ENCODE measurements around the gene STUM. TPM values are rescaled to one million over a fixed set of nuclear protein-coding genes. Genes with fewer than 3 reads are reported as not detected.

STUM gene
- total and polyA plus RNA-seq, 2 of the 8 experiments (the other 6 are each of a cell fraction or from before 2014, with no cell fraction given), result 0.76 to 1.2 TPM

GRCh38 chr1:226535666-226536065 lies 12.9 kb upstream of the STUM start:
- no peak overlapping the region for H3K4ac ChIP-seq (replicated peaks; ENCODE audit: insufficient read length, low read depth, low read length)
- no peak for FAIRE-seq
- WGBS, 2 experiments (ENCODE audit: extremely low coverage in 1 of 2, insufficient coverage in 1 of 2, insufficient read length in 1 of 2, insufficient replicate concordance in 2 of 2, low coverage in 1 of 2, low lambda C conversion rate in 2 of 2, missing lambda C conversion rate in 1 of 2), result 89% methylated on average over 9 of the region's 9 CpGs; no CpG with 5 or more reads in 1 of the 2 experiments
- TF ChIP-seq KDM4A (IDR thresholded peaks at IDR 0.05; ENCODE audit: low read depth, low read length, severe bottlenecking), result no peak
- no peak for TF ChIP-seq ATF2 (IDR thresholded peaks at IDR 0.05; ENCODE audit: low read length)
- TF ChIP-seq SP4 (IDR thresholded peaks at IDR 0.05; ENCODE audit: low read length), result no peak
- TF ChIP-seq NRF1 (IDR thresholded peaks at IDR 0.05; ENCODE audit: low read depth, low read length), result no peak

More at GRCh38 chr1:226535666-226536065, 12.9 kb upstream of the STUM start:
- Histone ChIP-seq H3K4me3 (ENCODE audit: extremely low read depth in 1 of 4, insufficient read depth in 2 of 4, low read depth in 3 of 4, low read length in 4 of 4) (no peak overlapping the region), H2BK20ac (ENCODE audit: low read length) (no peak overlapping the region), H2BK12ac (ENCODE audit: low read depth, low read length) (no peak overlapping the region), H3K9ac (replicated peaks in 1 of 4; ENCODE audit: extremely low read depth in 1 of 4, low read depth in 3 of 4, low read length in 3 of 4) (no peak overlapping the region), H3K9me3 (ENCODE audit: insufficient read depth in 2 of 2, low read depth in 1 of 2, low read length in 1 of 2) (no peaks in the 10 kb centered on the region), H4K8ac (ENCODE audit: extremely low read depth, insufficient read depth, low read length) (no peak overlapping the region), H3K79me2 (ENCODE audit: control insufficient read depth in 1 of 2, insufficient read depth in 2 of 2, low read length in 2 of 2) (no peaks in the 10 kb centered on the region), H4K91ac (replicated peaks; ENCODE audit: insufficient read length, low read length) (no peak overlapping the region), H2BK120ac (replicated peaks; ENCODE audit: low read depth, low read length) (no peak overlapping the region), H4K20me1 (replicated peaks in 1 of 2; ENCODE audit: control insufficient read depth in 1 of 2, insufficient read depth in 2 of 2, low read length in 2 of 2) (no peaks in the 10 kb centered on the region), H3K23ac (ENCODE audit: insufficient read length) (no peak overlapping the region), H3K23me2 (ENCODE audit: low read depth, low read length) (no peaks in the 10 kb centered on the region), H2BK15ac (ENCODE audit: low read length) (no peak overlapping the region), H2AK5ac (ENCODE audit: low read depth, low read length) (no peak overlapping the region), H3K4me1 (replicated peaks in 1 of 4; ENCODE audit: control insufficient read depth in 3 of 4, insufficient read depth in 4 of 4, low read length in 3 of 4) (no peaks in the 10 kb centered on the region; a peak in 1 of 7 replicates), H3K56ac (replicated peaks; ENCODE audit: insufficient read length, low read depth, low read length) (no peak overlapping the region), H3K14ac (ENCODE audit: insufficient read length) (no peak overlapping the region), H3K36me3 (ENCODE audit: control insufficient read depth in 2 of 4, insufficient read depth in 4 of 4, low read length in 3 of 4) (no peaks in the 10 kb centered on the region), H3K27me3 (replicated peaks in 1 of 4; ENCODE audit: control insufficient read depth in 3 of 4, extremely low read depth in 1 of 4, insufficient read depth in 3 of 4, low read length in 3 of 4) (no peaks in the 10 kb centered on the region), H2BK5ac (ENCODE audit: low read depth, low read length) (no peak overlapping the region), H3K27ac (ENCODE audit: low read depth, low read length) (no peak overlapping the region), H3K79me1 (ENCODE audit: low read depth, low read length) (no peaks in the 10 kb centered on the region), H3K18ac (ENCODE audit: extremely low read depth, low read length) (no peak overlapping the region), H3K4me2 (ENCODE audit: insufficient read depth in 1 of 2, low read depth in 2 of 2, low read length in 2 of 2) (no peak overlapping the region), H2AFZ (ENCODE audit: low read length) (no peak overlapping the region), H4K5ac (ENCODE audit: insufficient read length, low read depth, low read length) (no peak overlapping the region)
- no peak for DNase-seq (ENCODE audit: low read depth in 1 of 2, low spot score in 2 of 2)
- CTCF ChIA-PET (ENCODE audit: partially characterized antibody), result interaction anchor here (0.7 to 9.3 kb wide), 4 partner anchors 14 to 111 kb away, joined by 3 to 71 read pairs (median 3); partner anchors contain the start of gene STUM
- POLR2A ChIA-PET (ENCODE audit: partially characterized antibody), result no interaction called here

Data from H1 (cell line).